ENCODE data around the gene PRSS37. TPM values are rescaled to one million over a fixed set of nuclear protein-coding genes. Genes with fewer than 3 reads are reported as not detected.

PRSS37 gene
- total and polyA plus RNA-seq, 2 of the 13 experiments (the other 11 are each of a cell fraction or from before 2014, with no cell fraction given): not detected

DNA sequence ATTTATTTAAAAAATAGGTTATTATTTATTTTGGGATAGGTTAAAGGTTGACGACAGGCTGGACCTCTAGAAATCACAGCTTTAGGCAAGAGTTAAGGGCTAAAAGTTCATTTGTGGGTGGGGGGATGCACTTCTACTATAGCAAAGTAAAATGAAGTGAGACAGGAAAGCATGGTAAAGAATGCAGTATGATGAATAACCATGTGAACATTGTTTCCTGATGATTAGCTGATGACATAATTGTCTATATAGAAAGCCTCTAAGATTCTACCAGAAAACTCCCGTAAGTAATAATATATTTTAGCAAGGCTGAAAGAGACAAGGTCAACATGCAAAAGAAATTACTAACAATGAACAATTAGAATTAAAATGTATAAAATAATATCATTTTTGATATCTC is 25.7 kb upstream of the PRSS37 start:
- no peak for FAIRE-seq
- ChIA-PET CTCF (ENCODE audit: low intra/inter-chr PET ratio, low total read pairs) (no interaction called here), POLR2A (no interaction called here)
- H3K36me3 ChIP-seq (replicated peaks in 1 of 2; ENCODE audit: control insufficient read depth in 1 of 2, insufficient read depth in 2 of 2, low read length in 2 of 2): no peaks in the 10 kb centered on the region
- H3K9me3 ChIP-seq (ENCODE audit: low read length): no peaks in the 10 kb centered on the region
- DNase-seq (ENCODE audit: low spot score): no peak
- H3K4me2 ChIP-seq (ENCODE audit: low read depth, low read length): no peak overlapping the region
- H4K20me1 ChIP-seq (ENCODE audit: insufficient read depth, low read length): no peaks in the 10 kb centered on the region
- TF ChIP-seq, protein P1, sequence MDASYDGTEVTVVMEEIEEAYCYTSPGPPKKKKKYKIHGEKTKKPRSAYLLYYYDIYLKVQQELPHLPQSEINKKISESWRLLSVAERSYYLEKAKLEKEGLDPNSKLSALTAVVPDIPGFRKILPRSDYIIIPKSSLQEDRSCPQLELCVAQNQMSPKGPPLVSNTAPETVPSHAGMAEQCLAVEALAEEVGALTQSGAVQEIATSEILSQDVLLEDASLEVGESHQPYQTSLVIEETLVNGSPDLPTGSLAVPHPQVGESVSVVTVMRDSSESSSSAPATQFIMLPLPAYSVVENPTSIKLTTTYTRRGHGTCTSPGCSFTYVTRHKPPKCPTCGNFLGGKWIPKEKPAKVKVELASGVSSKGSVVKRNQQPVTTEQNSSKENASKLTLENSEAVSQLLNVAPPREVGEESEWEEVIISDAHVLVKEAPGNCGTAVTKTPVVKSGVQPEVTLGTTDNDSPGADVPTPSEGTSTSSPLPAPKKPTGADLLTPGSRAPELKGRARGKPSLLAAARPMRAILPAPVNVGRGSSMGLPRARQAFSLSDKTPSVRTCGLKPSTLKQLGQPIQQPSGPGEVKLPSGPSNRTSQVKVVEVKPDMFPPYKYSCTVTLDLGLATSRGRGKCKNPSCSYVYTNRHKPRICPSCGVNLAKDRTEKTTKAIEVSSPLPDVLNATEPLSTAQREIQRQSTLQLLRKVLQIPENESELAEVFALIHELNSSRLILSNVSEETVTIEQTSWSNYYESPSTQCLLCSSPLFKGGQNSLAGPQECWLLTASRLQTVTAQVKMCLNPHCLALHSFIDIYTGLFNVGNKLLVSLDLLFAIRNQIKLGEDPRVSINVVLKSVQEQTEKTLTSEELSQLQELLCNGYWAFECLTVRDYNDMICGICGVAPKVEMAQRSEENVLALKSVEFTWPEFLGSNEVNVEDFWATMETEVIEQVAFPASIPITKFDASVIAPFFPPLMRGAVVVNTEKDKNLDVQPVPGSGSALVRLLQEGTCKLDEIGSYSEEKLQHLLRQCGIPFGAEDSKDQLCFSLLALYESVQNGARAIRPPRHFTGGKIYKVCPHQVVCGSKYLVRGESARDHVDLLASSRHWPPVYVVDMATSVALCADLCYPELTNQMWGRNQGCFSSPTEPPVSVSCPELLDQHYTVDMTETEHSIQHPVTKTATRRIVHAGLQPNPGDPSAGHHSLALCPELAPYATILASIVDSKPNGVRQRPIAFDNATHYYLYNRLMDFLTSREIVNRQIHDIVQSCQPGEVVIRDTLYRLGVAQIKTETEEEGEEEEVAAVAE (CRISPR knock-in tag; IDR thresholded peaks at IDR 0.05; ENCODE audit: borderline replicate concordance): no peak
- no TSS peak for BruUV-seq (replicated peaks)
- no peaks in the 10 kb centered on the region for H3K4me1 ChIP-seq (ENCODE audit: insufficient read depth, low read length)
- H3K9ac ChIP-seq (ENCODE audit: insufficient read depth, low read depth, low read length): no peak overlapping the region
- in situ Hi-C loops (cut with HindIII; ENCODE audit: extremely low pct_ligation_motif_present, low pct_unique_long_range_greater_than_20kb) (no loop called here), intact Hi-C loops (cut with micrococcal nuclease; ENCODE audit: unreplicated experiment) (no loop called here)
- no peak overlapping the region for H3K27ac ChIP-seq (ENCODE audit: extremely low read length, insufficient read depth, low read length)
- H2AFZ ChIP-seq (ENCODE audit: low read length): no peak overlapping the region
- no peaks in the 10 kb centered on the region for H3K79me2 ChIP-seq (ENCODE audit: insufficient read depth, low read length)
- WGBS (ENCODE audit: low lambda C conversion rate): 88% methylated on average over 2 of the region's 2 CpGs
- ATAC-seq: no peak
- H3K4me3 ChIP-seq (replicated peaks in 1 of 3; ENCODE audit: insufficient read depth in 1 of 3, low read depth in 2 of 3, low read length in 3 of 3): no peak overlapping the region
- H3K27me3 ChIP-seq (ENCODE audit: control insufficient read depth in 1 of 2, insufficient read depth in 2 of 2, low read length in 2 of 2): no peaks in the 10 kb centered on the region

DNA sequence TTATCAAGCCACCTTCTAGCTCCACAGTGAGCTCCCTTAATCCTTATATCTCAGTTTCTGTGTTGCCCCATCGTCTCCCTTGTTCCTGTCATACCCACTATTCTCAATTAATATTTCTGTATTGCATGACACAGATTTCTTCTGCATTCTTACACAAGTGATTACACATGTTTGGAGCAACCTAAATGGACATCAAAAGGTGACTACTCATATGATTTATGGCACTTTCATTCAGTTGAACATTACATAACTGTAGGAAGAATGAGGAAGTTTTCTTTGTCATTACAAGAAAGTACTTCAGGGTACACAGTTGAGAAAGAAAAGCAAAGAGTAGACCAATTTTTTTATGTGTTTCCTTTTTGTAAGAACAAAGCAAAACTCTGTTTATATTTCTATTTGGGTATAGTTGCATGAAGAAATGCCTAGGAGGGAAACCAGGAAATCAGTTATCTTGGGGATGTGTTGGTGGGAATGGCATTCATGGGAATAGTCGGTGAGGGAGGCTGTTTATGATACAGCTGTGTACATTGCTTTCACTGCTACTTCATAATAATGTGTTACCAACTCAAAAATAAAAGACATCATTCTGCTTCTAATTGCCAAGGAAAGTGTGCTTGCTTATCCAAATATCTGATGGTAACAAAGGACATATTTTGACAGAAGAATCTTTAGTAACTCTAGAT is 23.6 kb upstream of the PRSS37 start:
- ATAC-seq (no peak), DNase-seq (ENCODE audit: low spot score) (no peak), FAIRE-seq (no peak)
- Histone ChIP-seq H3K27me3 (ENCODE audit: control insufficient read depth in 1 of 2, insufficient read depth in 2 of 2, low read length in 2 of 2) (no peaks in the 10 kb centered on the region), H3K9ac (ENCODE audit: insufficient read depth, low read depth, low read length) (no peak overlapping the region), H3K4me1 (ENCODE audit: insufficient read depth, low read length) (no peaks in the 10 kb centered on the region), H3K4me2 (ENCODE audit: low read depth, low read length) (no peak overlapping the region), H3K9me3 (ENCODE audit: low read length) (no peaks in the 10 kb centered on the region), H3K27ac (ENCODE audit: extremely low read length, insufficient read depth, low read length) (no peak overlapping the region), H4K20me1 (ENCODE audit: insufficient read depth, low read length) (no peaks in the 10 kb centered on the region), H2AFZ (ENCODE audit: low read length) (no peak overlapping the region), H3K4me3 (replicated peaks in 1 of 3; ENCODE audit: insufficient read depth in 1 of 3, low read depth in 2 of 3, low read length in 3 of 3) (no peak overlapping the region), H3K79me2 (ENCODE audit: insufficient read depth, low read length) (no peaks in the 10 kb centered on the region), H3K36me3 (replicated peaks in 1 of 2; ENCODE audit: control insufficient read depth in 1 of 2, insufficient read depth in 2 of 2, low read length in 2 of 2) (no peaks in the 10 kb centered on the region)
- in situ Hi-C loops (cut with HindIII; ENCODE audit: extremely low pct_ligation_motif_present, low pct_unique_long_range_greater_than_20kb) (no loop called here), intact Hi-C loops (cut with micrococcal nuclease; ENCODE audit: unreplicated experiment) (no loop called here)
- BruUV-seq (replicated peaks): no TSS peak
- 18% methylated on average over 2 of the region's 2 CpGs for WGBS (ENCODE audit: low lambda C conversion rate)
- ChIA-PET POLR2A (no interaction called here), CTCF (ENCODE audit: low intra/inter-chr PET ratio, low total read pairs) (no interaction called here)
- TF ChIP-seq PCBP2 (optimal IDR thresholded peaks at IDR 0.05; ENCODE audit: low read depth, low read length, poor library complexity, severe bottlenecking): no peak
- no peak for TF ChIP-seq TGIF2 (CRISPR knock-in tag; IDR thresholded peaks at IDR 0.05)
- TF ChIP-seq GTF3A (CRISPR knock-in tag; conservative IDR thresholded peaks at IDR 0.05): no peak
- no peak for TF ChIP-seq SETDB1 (CRISPR knock-in tag; IDR thresholded peaks at IDR 0.05; ENCODE audit: borderline replicate concordance)
- no peak for TF ChIP-seq TBX3 (IDR thresholded peaks at IDR 0.05; ENCODE audit: borderline replicate concordance)
- TF ChIP-seq, protein P2, sequence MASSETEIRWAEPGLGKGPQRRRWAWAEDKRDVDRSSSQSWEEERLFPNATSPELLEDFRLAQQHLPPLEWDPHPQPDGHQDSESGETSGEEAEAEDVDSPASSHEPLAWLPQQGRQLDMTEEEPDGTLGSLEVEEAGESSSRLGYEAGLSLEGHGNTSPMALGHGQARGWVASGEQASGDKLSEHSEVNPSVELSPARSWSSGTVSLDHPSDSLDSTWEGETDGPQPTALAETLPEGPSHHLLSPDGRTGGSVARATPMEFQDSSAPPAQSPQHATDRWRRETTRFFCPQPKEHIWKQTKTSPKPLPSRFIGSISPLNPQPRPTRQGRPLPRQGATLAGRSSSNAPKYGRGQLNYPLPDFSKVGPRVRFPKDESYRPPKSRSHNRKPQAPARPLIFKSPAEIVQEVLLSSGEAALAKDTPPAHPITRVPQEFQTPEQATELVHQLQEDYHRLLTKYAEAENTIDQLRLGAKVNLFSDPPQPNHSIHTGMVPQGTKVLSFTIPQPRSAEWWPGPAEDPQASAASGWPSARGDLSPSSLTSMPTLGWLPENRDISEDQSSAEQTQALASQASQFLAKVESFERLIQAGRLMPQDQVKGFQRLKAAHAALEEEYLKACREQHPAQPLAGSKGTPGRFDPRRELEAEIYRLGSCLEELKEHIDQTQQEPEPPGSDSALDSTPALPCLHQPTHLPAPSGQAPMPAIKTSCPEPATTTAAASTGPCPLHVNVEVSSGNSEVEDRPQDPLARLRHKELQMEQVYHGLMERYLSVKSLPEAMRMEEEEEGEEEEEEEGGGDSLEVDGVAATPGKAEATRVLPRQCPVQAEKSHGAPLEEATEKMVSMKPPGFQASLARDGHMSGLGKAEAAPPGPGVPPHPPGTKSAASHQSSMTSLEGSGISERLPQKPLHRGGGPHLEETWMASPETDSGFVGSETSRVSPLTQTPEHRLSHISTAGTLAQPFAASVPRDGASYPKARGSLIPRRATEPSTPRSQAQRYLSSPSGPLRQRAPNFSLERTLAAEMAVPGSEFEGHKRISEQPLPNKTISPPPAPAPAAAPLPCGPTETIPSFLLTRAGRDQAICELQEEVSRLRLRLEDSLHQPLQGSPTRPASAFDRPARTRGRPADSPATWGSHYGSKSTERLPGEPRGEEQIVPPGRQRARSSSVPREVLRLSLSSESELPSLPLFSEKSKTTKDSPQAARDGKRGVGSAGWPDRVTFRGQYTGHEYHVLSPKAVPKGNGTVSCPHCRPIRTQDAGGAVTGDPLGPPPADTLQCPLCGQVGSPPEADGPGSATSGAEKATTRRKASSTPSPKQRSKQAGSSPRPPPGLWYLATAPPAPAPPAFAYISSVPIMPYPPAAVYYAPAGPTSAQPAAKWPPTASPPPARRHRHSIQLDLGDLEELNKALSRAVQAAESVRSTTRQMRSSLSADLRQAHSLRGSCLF (CRISPR knock-in tag; IDR thresholded peaks at IDR 0.05; ENCODE audit: borderline replicate concordance): no peak

All from HepG2 (cell line).